Measurements from ENCODE around the gene FASTKD1. TPM values are rescaled to one million over a fixed set of nuclear protein-coding genes. Genes with fewer than 3 reads are reported as not detected.
"Not testable (repeated sequence)": the region's sequence is repeated elsewhere in the genome, so short reads cannot be mapped to it uniquely, and the experiment has no call there.

Gene FASTKD1, protein sequence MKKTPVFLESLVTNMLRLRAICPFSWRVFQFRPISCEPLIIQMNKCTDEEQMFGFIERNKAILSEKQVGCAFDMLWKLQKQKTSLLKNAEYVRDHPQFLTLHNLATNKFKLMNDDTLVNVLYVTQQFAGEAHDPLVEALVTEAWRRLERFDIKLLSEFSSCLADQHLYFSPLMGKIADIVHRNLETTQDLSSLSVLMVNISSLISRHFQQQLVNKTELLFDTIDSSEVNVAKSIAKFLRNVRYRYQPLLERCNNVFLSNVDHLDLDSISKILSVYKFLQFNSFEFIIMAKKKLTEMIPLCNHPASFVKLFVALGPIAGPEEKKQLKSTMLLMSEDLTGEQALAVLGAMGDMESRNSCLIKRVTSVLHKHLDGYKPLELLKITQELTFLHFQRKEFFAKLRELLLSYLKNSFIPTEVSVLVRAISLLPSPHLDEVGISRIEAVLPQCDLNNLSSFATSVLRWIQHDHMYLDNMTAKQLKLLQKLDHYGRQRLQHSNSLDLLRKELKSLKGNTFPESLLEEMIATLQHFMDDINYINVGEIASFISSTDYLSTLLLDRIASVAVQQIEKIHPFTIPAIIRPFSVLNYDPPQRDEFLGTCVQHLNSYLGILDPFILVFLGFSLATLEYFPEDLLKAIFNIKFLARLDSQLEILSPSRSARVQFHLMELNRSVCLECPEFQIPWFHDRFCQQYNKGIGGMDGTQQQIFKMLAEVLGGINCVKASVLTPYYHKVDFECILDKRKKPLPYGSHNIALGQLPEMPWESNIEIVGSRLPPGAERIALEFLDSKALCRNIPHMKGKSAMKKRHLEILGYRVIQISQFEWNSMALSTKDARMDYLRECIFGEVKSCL
- 10 to 100 TPM in 2 of 4 donors, 1 to 10 TPM in 2; 8.6 to 12.2 (median 10.6) TPM for total RNA-seq

DNA sequence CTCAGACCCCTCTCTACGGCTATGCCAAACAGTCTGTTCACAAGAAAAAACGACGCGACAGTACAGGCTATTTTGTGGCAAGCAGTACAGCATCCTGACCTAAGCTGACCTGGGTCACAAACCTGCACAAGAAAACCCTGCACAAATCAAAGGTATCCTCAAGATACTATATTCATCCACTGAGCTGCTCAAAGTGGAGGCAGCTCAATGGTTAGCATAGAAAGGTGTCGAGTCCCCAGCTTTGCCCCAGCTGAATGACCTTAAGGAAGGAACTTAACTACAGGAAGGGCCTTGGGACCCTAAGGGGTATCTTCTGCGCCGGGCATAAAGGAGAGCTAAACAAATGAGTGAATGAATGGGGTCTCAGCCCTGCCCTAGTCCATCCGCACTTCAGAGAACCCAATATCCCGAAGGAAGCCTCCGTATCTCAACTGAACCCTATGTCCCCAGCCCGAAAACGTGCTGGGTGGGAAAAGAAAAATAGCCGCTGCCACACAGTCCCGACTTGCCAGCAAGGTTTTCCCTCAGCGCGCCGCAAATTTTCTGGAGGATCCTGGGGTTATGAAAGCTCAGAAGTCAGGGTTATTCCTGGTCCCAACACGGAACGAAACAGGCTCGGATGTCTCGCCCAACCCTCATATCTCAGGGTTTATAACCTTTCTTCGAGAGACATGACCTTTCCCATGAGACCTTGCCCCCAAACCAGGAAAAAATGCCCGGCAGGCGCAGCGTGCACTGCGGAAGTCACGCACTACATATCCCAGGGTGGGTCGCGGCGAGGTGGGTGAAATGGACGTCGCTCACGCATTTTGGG lies at the start of gene FASTKD1:
FASTKD1 (minus strand) TSS at position 706 of the 814 bp plus-strand sequence. CDS start 1,836 bp downstream, outside the sequence.
- Histone ChIP-seq H3K4me1 (peaks cover 0 to 23% (median 0%) of the 10 kb centered on the region in 3 donors), H3K27me3 (no peaks in the 10 kb centered on the region), H3K36me3 (no peaks in the 10 kb centered on the region), H3K4me3 (peak within 1 kb of the TSS; percentile 66 to 86), H3K9me3 (no peaks in the 10 kb centered on the region), H3K27ac (peak within 1 kb of the TSS; percentile 30 to 82 (median 72))
- 0 to 2% methylated on average over 8 to 13 of the region's 33 CpGs for WGBS, 2 donors (ENCODE audit: low coverage in 1 of 2)
- TF ChIP-seq POLR2AphosphoS5 (IDR thresholded peaks at IDR 0.05) (peak; percentile 64), EP300 (IDR thresholded peaks at IDR 0.05) (no peak), POLR2A (IDR thresholded peaks at IDR 0.05) (no peak)
- TF ChIP-seq, protein P1, sequence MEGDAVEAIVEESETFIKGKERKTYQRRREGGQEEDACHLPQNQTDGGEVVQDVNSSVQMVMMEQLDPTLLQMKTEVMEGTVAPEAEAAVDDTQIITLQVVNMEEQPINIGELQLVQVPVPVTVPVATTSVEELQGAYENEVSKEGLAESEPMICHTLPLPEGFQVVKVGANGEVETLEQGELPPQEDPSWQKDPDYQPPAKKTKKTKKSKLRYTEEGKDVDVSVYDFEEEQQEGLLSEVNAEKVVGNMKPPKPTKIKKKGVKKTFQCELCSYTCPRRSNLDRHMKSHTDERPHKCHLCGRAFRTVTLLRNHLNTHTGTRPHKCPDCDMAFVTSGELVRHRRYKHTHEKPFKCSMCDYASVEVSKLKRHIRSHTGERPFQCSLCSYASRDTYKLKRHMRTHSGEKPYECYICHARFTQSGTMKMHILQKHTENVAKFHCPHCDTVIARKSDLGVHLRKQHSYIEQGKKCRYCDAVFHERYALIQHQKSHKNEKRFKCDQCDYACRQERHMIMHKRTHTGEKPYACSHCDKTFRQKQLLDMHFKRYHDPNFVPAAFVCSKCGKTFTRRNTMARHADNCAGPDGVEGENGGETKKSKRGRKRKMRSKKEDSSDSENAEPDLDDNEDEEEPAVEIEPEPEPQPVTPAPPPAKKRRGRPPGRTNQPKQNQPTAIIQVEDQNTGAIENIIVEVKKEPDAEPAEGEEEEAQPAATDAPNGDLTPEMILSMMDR (IDR thresholded peaks at IDR 0.05), result no peak
- peak; percentile 98 for ATAC-seq

DNA sequence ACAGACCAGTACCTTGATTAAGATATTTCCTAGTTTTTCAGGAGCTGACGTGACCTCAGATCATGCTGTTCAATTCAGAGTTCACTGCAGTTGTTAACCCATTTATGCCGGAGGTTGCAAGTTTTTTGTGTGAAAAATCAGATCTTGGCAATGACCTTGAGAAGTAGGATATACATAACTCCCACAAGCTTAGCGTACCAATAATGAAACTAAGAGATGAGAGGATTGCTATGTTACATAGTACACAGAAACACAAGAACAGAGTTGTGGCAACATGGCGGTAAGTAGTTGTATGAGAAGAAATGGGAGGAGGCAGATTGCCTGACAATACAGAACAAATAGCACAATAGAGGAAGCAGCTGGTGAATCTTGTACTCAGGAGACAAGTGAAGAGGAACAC lies 49.6 kb upstream of the FASTKD1 start:
- H3K27ac ChIP-seq, result no peak overlapping the region
- WGBS, 2 donors (ENCODE audit: low coverage in 1 of 2), result 68 to 81% methylated on average over 3 to 4 of the region's 4 CpGs
- H3K36me3 ChIP-seq, result peaks cover 0 to 74% of the 10 kb centered on the region in 2 donors
- ATAC-seq, result no peak
- H3K4me1 ChIP-seq, result no peaks in the 10 kb centered on the region
- no peaks in the 10 kb centered on the region for H3K9me3 ChIP-seq
- TF ChIP-seq, protein P1 (IDR thresholded peaks at IDR 0.05), result no peak
- no peak for TF ChIP-seq EP300 (IDR thresholded peaks at IDR 0.05)
- TF ChIP-seq POLR2AphosphoS5 (IDR thresholded peaks at IDR 0.05), result no peak
- no peak for TF ChIP-seq POLR2A (IDR thresholded peaks at IDR 0.05)
- no peaks in the 10 kb centered on the region for H3K27me3 ChIP-seq
- no peak overlapping the region for H3K4me3 ChIP-seq

DNA sequence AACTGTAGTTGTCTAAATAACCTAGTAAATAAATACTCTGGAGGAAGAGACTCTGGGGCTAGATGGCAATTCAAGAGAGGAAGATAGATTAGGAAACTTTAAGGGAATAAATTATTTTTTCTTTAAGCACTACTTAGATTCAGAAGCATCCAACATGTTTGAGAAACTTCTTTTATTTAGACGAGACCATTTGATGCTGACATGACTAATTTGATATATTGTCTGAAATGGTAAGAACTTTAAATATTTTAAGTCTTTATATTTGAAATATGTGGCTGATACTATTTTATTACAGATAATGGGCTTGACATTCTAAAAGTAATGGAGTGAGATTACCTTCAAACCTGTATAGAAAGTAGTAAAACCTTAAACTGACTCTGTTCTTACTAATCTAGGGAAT lies 46.8 kb upstream of the FASTKD1 start:
- no peak for ATAC-seq
- Histone ChIP-seq H3K36me3 (peaks cover 0 to 79% of the 10 kb centered on the region in 2 donors), H3K27me3 (no peaks in the 10 kb centered on the region), H3K4me3 (no peak overlapping the region), H3K27ac (no peak overlapping the region), H3K4me1 (no peaks in the 10 kb centered on the region), H3K9me3 (no peaks in the 10 kb centered on the region)
- 77 to 83% methylated on average over 1 of the region's 1 CpG for WGBS, 2 donors (ENCODE audit: low coverage in 1 of 2)
- TF ChIP-seq POLR2A (IDR thresholded peaks at IDR 0.05), result no peak

DNA sequence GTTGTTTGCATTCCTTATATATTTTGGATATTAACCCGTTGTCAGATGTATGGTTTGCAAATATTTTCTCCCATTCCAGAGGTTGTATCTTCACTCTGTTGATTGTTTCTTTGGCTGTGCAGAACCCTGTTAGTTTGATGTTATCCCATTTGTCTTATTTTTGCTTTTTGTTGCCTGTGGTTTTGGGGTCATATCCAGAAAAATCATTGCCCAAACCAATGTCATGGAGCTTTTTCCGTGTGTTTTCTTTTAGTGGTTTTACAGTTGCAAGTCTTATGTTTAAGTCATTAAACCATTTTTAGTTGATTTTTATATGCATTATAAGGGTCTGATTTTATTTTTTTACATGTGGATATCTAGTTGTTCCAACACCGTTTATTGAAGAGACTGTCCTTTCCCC lies 46.3 kb upstream of the FASTKD1 start:
- H3K27me3 ChIP-seq, result no peaks in the 10 kb centered on the region
- no peak overlapping the region for H3K27ac ChIP-seq
- no peaks in the 10 kb centered on the region for H3K4me1 ChIP-seq
- ATAC-seq, result no peak
- H3K36me3 ChIP-seq, result peaks cover 0 to 80% of the 10 kb centered on the region in 2 donors
- WGBS, 2 donors (ENCODE audit: low coverage in 1 of 2), result 33 to 53% methylated on average over 2 to 3 of the region's 3 CpGs
- no peaks in the 10 kb centered on the region for H3K9me3 ChIP-seq
- H3K4me3 ChIP-seq, result no peak overlapping the region
- no peak for TF ChIP-seq POLR2AphosphoS5 (IDR thresholded peaks at IDR 0.05)
- no peak for TF ChIP-seq POLR2A (IDR thresholded peaks at IDR 0.05)
- TF ChIP-seq EP300 (IDR thresholded peaks at IDR 0.05), result no peak
- TF ChIP-seq, protein P1 (IDR thresholded peaks at IDR 0.05), result no peak

DNA sequence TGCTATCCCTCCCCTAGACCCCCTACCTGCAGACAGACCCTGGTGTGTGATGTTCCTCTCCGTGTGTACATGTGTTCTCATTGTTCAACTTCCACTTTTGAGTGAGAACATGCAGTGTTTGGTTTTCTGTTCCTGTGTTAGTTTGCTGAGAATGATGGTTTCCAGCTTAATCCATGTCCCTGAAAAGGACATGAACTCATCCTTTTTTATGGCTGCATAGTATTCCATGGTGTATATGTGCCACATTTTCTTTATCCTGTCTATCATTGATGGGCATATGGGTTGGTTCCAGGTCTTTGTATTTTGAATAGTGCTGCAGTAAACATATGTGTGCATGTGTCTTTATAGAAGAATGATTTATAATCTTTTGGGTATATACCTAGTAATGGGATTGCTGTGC lies 42.3 kb upstream of the FASTKD1 start:
- not testable (repeated sequence) for H3K9me3 ChIP-seq, H3K27me3 ChIP-seq, H3K4me3 ChIP-seq, ATAC-seq, H3K4me1 ChIP-seq, H3K27ac ChIP-seq
- peaks cover 4 to 83% of the 10 kb centered on the region in 2 donors for H3K36me3 ChIP-seq
- 100% methylated on average over 1 of the region's 1 CpG for WGBS, 2 donors (ENCODE audit: low coverage in 1 of 2)
